Neural cell (in vitro differentiated cells): ENCODE data around the gene HM13. TPM values are rescaled to one million over a fixed set of nuclear protein-coding genes. Genes with fewer than 3 reads are reported as not detected.

Experiments used
- H2AFZ ChIP-seq: fragments of 200-600, 300-800 bp; sonication (generic), shearing (Covaris generic); 2 replicates; pipeline ENCODE4 v1.6.0; 2014; ENCODE audit warnings: low read depth, mild to moderate bottlenecking, antibody characterized with exemption, low read length, moderate library complexity
- H3F3A ChIP-seq: fragments of 200-600 bp; shearing (Covaris generic); 2 replicates; pipeline ENCODE4 v1.6.1; 2016; ENCODE audit warnings: mild to moderate bottlenecking, moderate library complexity, mixed read lengths, antibody characterized with exemption, low read length; ENCODE audit not compliant: insufficient read depth, poor library complexity, severe bottlenecking
- H3K27ac ChIP-seq: fragments of 200-600, 300-800 bp; sonication (generic), shearing (Covaris generic); 2 replicates; pipeline ENCODE4 v1.5.1; 2014; ENCODE audit warnings: mild to moderate bottlenecking, low read length, moderate library complexity
- H3K27me3 ChIP-seq: fragments of 300-800, 200-600 bp; sonication (generic), shearing (Covaris generic); 2 replicates; pipeline ENCODE4 v1.6.0; 2014; ENCODE audit warnings: mild to moderate bottlenecking, low read depth, low read length, moderate library complexity; ENCODE audit not compliant: insufficient read depth
- H3K36me3 ChIP-seq: fragments of 300-800, 200-600 bp; sonication (generic), shearing (Covaris generic); 2 replicates; pipeline ENCODE4 v1.5.1; 2014; ENCODE audit warnings: mild to moderate bottlenecking, antibody characterized with exemption, low read length, moderate library complexity; ENCODE audit not compliant: insufficient read depth
- H3K4me2 ChIP-seq: fragments of 300-800, 200-600 bp; sonication (generic), shearing (Covaris generic); 2 replicates; pipeline ENCODE4 v1.6.0; 2014; ENCODE audit warnings: mild to moderate bottlenecking, low read length
- H3K4me3 ChIP-seq: fragments of 300-800, 200-600 bp; sonication (generic), shearing (Covaris generic); 2 replicates; pipeline ENCODE4 v1.5.1; 2014; ENCODE audit warnings: mild to moderate bottlenecking, low read length, moderate library complexity
- H3K79me2 ChIP-seq: fragments of 200-600 bp; shearing (Covaris generic); replicated peaks from 2 replicates; pipeline ENCODE4 v1.6.0; 2014; ENCODE audit warnings: mild to moderate bottlenecking, low read length, moderate library complexity; ENCODE audit not compliant: insufficient read depth
- H3K9ac ChIP-seq: fragments of 300-800, 200-600 bp; sonication (generic), shearing (Covaris generic); 2 replicates; pipeline ENCODE4 v1.6.1; 2016; ENCODE audit warnings: mild to moderate bottlenecking, low read length, mixed read lengths
- H3K9me2 ChIP-seq: fragments of 200-600 bp; shearing (Covaris generic); 2 replicates; pipeline ENCODE4 v1.6.1; 2016; ENCODE audit warnings: mild to moderate bottlenecking, low read length, mixed read lengths; ENCODE audit not compliant: insufficient read depth
- H3K9me3 ChIP-seq: fragments of 200-600, 300-800 bp; sonication (generic), shearing (Covaris generic); 2 replicates; pipeline ENCODE4 v1.6.1; 2016; ENCODE audit warnings: mild to moderate bottlenecking, mixed run types, low read length, moderate library complexity, mixed read lengths
- H4K20me1 ChIP-seq: fragments of 200-600 bp; shearing (Covaris generic); 2 replicates; pipeline ENCODE4 v1.6.1; 2016; ENCODE audit warnings: mild to moderate bottlenecking, mixed run types; ENCODE audit not compliant: insufficient read depth
- EP300 ChIP-seq: fragments of 450-650 bp; conservative IDR thresholded peaks from 2 replicates; pipeline ENCODE4 v1.6.1; 2014; ENCODE audit warnings: antibody characterized with exemption, mild to moderate bottlenecking, moderate library complexity; ENCODE audit not compliant: poor library complexity, severe bottlenecking
- EZH2 ChIP-seq: fragments of 200-600, 300-800 bp; shearing (Covaris generic), sonication (generic); IDR thresholded peaks from 2 replicates; pipeline ENCODE4 v1.6.1; 2014; ENCODE audit warnings: antibody characterized with exemption, low read length, borderline replicate concordance, mild to moderate bottlenecking; ENCODE audit not compliant: insufficient read depth, poor library complexity, severe bottlenecking
- MXI1 ChIP-seq: fragments of 450-650 bp; conservative IDR thresholded peaks from 2 replicates; pipeline ENCODE4 v1.6.1; 2014; ENCODE audit warnings: antibody characterized with exemption, mild to moderate bottlenecking; ENCODE audit not compliant: poor library complexity, severe bottlenecking
- POLR2AphosphoS5 ChIP-seq: IDR thresholded peaks from 2 replicates; pipeline ENCODE4 v1.6.1; 2012
- RAD21 ChIP-seq: fragments of 450-650 bp; conservative IDR thresholded peaks from 2 replicates; pipeline ENCODE4 v1.6.1; 2014; ENCODE audit warnings: antibody characterized with exemption, mild to moderate bottlenecking, moderate library complexity
- SMC3 ChIP-seq: fragments of 450-650 bp; conservative IDR thresholded peaks from 2 replicates; pipeline ENCODE4 v1.6.1; 2014; ENCODE audit warnings: antibody characterized with exemption, mild to moderate bottlenecking, moderate library complexity; ENCODE audit not compliant: poor library complexity
- TAF1 ChIP-seq: IDR thresholded peaks from 2 replicates; pipeline ENCODE4 v1.6.1; 2012; ENCODE audit warnings: low read depth
- polyA plus RNA-seq: library from polyadenylated mRNA; depleted of rRNA; stranded (reverse); fragments of >200 nt; gene quantifications from 2 replicates; pipeline ENCODE4 v1.2.3, GENCODE V29; 2014
- TF ChIP-seq, protein P1 (sequence below): fragments of 450-650 bp; IDR thresholded peaks from 2 replicates; pipeline ENCODE4 v1.5.1; 2014; ENCODE audit warnings: antibody characterized with exemption, mild to moderate bottlenecking, moderate library complexity; ENCODE audit not compliant: poor library complexity, severe bottlenecking
- TF ChIP-seq, protein P2 (sequence below): IDR thresholded peaks from 2 replicates; pipeline ENCODE4 v1.6.1; 2012; ENCODE audit warnings: borderline replicate concordance

Gene HM13
- polyA plus RNA-seq, 1 donor from 2014 or later = 95.4 TPM

DNA sequence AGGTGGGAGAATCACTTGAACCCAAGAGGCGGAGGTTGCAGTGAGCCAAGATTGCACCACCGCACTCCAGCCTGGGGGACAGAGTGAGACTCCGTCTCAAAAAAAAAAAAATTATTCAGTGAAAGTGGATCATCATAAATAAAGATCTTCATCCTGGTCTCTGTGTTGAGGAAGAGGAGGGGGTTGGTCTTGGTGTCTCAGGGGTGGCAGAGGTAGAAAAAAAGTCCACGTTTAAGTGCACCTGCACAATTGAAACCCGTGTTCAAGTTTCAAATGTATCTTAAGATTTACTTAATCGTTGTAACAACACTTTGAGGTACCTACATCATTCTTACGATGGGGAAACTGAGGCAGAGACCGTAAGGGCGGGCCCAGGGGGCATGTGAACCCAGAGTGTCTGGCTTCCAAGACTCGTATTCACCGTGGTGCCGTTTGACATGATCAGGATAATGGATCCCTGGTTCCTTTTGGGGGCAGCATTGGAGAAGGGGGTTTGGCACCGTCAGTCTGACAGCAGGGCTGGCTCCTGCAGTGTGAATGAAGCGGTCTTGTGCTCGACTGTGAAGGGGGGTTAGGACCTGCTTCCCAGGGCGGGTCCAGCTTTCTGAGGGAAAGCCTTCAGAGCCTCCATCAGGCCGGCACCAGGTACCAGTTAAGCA is 57.9 kb downstream of the HM13 start:
- no peaks in the 10 kb centered on the region for H4K20me1 ChIP-seq
- H2AFZ ChIP-seq = no peak overlapping the region

DNA sequence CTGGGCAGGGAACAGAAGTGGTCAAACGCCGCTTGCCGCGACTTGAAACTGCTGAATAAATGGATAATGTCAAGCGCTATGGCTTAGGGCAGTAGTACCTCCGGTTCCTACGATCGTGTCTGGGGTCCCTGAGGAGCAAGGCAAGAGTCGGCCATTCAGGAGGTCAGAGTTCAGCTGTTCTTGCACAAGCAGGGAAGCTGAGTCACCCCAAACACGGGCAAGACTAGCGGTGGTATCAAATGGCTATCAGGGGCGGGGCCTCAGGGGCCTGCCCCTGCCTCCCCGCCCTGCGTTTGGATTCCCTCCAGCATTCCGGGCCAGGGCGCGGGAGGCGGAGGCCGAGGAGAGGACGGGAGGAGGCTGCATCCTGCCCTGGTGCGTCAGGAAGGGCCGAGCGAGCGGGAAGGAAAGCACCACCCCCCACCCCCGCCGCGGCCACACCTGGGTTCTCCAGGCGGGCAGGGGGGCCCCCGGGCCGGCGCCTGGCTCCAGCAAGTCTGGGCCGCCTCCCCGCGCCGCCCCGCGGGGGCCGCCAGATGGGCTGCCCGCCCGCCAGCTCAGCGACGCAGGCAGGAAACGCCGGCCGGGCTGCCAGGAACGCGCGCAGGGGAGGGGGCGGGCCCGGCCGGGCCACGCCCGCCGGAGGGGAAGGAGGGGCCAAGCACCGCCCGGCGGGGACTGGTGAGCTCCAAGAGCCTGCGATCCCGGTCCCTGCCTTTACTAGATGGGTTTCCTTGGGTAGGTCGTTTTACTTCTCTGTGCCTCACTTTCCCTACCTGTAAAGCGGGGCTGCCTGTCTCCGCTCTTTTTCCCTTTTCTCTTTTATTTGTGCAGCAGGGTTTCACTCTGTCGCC is 58.7 kb downstream of the HM13 start:
- Histone ChIP-seq H3K4me3 (peak overlapping the region; percentile 69), H3K9me3 (no peaks in the 10 kb centered on the region), H2AFZ (no peak overlapping the region), H3K27me3 (no peaks in the 10 kb centered on the region), H3K36me3 (no peaks in the 10 kb centered on the region), H3K9me2 (no peaks in the 10 kb centered on the region), H3K79me2 (no peaks in the 10 kb centered on the region), H3K9ac (peak overlapping the region; percentile 67), H3K4me2 (peak overlapping the region; percentile 80), H3K27ac (no peak overlapping the region), H4K20me1 (no peaks in the 10 kb centered on the region), H3F3A (no peaks in the 10 kb centered on the region)
- TF ChIP-seq EZH2 (no peak), RAD21 (peak; percentile 30), SMC3 (peak; percentile 46), POLR2AphosphoS5 (peak; percentile 11), MXI1 (peak; percentile 49), EP300 (peak; percentile 24), TAF1 (no peak)
- TF ChIP-seq, protein P1, sequence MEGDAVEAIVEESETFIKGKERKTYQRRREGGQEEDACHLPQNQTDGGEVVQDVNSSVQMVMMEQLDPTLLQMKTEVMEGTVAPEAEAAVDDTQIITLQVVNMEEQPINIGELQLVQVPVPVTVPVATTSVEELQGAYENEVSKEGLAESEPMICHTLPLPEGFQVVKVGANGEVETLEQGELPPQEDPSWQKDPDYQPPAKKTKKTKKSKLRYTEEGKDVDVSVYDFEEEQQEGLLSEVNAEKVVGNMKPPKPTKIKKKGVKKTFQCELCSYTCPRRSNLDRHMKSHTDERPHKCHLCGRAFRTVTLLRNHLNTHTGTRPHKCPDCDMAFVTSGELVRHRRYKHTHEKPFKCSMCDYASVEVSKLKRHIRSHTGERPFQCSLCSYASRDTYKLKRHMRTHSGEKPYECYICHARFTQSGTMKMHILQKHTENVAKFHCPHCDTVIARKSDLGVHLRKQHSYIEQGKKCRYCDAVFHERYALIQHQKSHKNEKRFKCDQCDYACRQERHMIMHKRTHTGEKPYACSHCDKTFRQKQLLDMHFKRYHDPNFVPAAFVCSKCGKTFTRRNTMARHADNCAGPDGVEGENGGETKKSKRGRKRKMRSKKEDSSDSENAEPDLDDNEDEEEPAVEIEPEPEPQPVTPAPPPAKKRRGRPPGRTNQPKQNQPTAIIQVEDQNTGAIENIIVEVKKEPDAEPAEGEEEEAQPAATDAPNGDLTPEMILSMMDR = no peak
- TF ChIP-seq, protein P2, sequence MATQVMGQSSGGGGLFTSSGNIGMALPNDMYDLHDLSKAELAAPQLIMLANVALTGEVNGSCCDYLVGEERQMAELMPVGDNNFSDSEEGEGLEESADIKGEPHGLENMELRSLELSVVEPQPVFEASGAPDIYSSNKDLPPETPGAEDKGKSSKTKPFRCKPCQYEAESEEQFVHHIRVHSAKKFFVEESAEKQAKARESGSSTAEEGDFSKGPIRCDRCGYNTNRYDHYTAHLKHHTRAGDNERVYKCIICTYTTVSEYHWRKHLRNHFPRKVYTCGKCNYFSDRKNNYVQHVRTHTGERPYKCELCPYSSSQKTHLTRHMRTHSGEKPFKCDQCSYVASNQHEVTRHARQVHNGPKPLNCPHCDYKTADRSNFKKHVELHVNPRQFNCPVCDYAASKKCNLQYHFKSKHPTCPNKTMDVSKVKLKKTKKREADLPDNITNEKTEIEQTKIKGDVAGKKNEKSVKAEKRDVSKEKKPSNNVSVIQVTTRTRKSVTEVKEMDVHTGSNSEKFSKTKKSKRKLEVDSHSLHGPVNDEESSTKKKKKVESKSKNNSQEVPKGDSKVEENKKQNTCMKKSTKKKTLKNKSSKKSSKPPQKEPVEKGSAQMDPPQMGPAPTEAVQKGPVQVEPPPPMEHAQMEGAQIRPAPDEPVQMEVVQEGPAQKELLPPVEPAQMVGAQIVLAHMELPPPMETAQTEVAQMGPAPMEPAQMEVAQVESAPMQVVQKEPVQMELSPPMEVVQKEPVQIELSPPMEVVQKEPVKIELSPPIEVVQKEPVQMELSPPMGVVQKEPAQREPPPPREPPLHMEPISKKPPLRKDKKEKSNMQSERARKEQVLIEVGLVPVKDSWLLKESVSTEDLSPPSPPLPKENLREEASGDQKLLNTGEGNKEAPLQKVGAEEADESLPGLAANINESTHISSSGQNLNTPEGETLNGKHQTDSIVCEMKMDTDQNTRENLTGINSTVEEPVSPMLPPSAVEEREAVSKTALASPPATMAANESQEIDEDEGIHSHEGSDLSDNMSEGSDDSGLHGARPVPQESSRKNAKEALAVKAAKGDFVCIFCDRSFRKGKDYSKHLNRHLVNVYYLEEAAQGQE = no peak

More for the DNA sequence above, 57.9 kb downstream of the HM13 start:
- H3K9ac ChIP-seq = peak overlapping the region; percentile 67
- H3K9me2 ChIP-seq = no peaks in the 10 kb centered on the region
- no peaks in the 10 kb centered on the region for H3K9me3 ChIP-seq
- no peaks in the 10 kb centered on the region for H3K79me2 ChIP-seq
- no peak for TF ChIP-seq EP300
- TF ChIP-seq SMC3 = no peak
- H3F3A ChIP-seq = no peaks in the 10 kb centered on the region
- peak overlapping the region; percentile 80 for H3K4me2 ChIP-seq
- no peaks in the 10 kb centered on the region for H3K36me3 ChIP-seq
- H3K27ac ChIP-seq = no peak overlapping the region
- H3K4me3 ChIP-seq = peak overlapping the region; percentile 69
- H3K27me3 ChIP-seq = no peaks in the 10 kb centered on the region
